Heart left ventricle (tissue), 16 donors: ENCODE results near the gene RAB11FIP4. TPM values are rescaled to one million over a fixed set of nuclear protein-coding genes. Genes with fewer than 3 reads are reported as not detected.

Source experiments
- ATAC-seq, 4 donors: fragments of 200-7000 bp; cut with Tn5 transposase; one replicate each; pipeline ENCODE4 v1.9.1; 2020 to 2022; ENCODE audit warnings: moderate library complexity in 4 of 4, mild to moderate bottlenecking in 3 of 4, moderate number of reproducible peaks in 1 of 4
- DNase-seq, 5 donors: peaks; one replicate each; pipeline ENCODE4 v3.0.0-alpha.2; 2020
- H3K27ac ChIP-seq, 12 donors: fragments of 200-600 bp; sonication (generic) in 4 of 12; one replicate each; pipeline versions ENCODE4 v1.5.0 to v1.8.0; 2016 to 2022; ENCODE audit warnings: mild to moderate bottlenecking in 2 of 12
- H3K27me3 ChIP-seq, 9 donors: fragments of 200-600 bp; sonication (generic) in 2 of 9; one replicate each; pipeline versions ENCODE4 v1.5.1 to v1.8.0; 2016 to 2022; ENCODE audit warnings: mild to moderate bottlenecking in 3 of 9
- H3K36me3 ChIP-seq, 9 donors: fragments of 200-600 bp; sonication (generic) in 2 of 9; one replicate each; pipeline versions ENCODE4 v1.5.0 to v1.8.0; 2018 to 2022; ENCODE audit warnings: mild to moderate bottlenecking in 2 of 9
- H3K4me1 ChIP-seq, 12 donors: fragments of 200-600 bp; sonication (generic) in 4 of 12; one replicate each; pipeline versions ENCODE4 v1.5.0 to v1.8.0; 2016 to 2022; ENCODE audit warnings: mild to moderate bottlenecking in 3 of 12
- H3K4me3 ChIP-seq, 12 donors: fragments of 200-600 bp; sonication (generic) in 4 of 12; one replicate each; pipeline versions ENCODE4 v1.5.0 to v1.8.0; 2017 to 2022; ENCODE audit warnings: mild to moderate bottlenecking in 9 of 12, moderate library complexity in 4 of 12
- H3K9me3 ChIP-seq, 12 donors: fragments of 200-600 bp; sonication (generic) in 4 of 12; one replicate each; pipeline versions ENCODE4 v1.5.0 to v1.8.0; 2016 to 2022; ENCODE audit warnings: mild to moderate bottlenecking in 1 of 12
- CTCF ChIP-seq, 12 donors: fragments of 200-600 bp; sonication (generic) in 4 of 12; IDR thresholded peaks; one replicate each; pipeline versions ENCODE4 v1.5.0 to v1.8.0; 2018 to 2022; ENCODE audit warnings: antibody characterized with exemption in 12 of 12, mild to moderate bottlenecking in 5 of 12
- POLR2A ChIP-seq, 2 donors: fragments of 450-650 bp; IDR thresholded peaks; one replicate each; pipeline ENCODE4 v1.6.1; 2017; ENCODE audit warnings: antibody characterized with exemption in 2 of 2, mild to moderate bottlenecking in 2 of 2, moderate library complexity in 2 of 2
- WGBS, 4 donors: extraction: QIAGEN DNeasy Blood & Tissue Kit in 2 of 4; methylation state at CpG; one replicate each; pipeline versions ENCODE4 v1.1.5 to v1.1.7; 2013 to 2018; 5-methylcytosine and 5-hydroxymethylcytosine counted together
- intact Hi-C, 10 donors: fragments of 100-400 bp; cut with DNase I; formaldehyde crosslinking; loops; one replicate each; pipeline versions ENCODE4 v1.11.1 to v1.14.2; 2022
- polyA plus RNA-seq, 2 donors: library from polyadenylated mRNA; stranded (reverse); fragments of 200-250 nt; gene quantifications; one replicate each; pipeline ENCODE4 v1.2.3, GENCODE V29; 2013
- total RNA-seq, 9 donors: library from RNA; depleted of rRNA in 2 of 9; stranded (reverse); fragments of >200 nt in 2 of 9; fragmentation: NEBNext Ultra II Directional in 3 of 9; extraction: Animal tissue kit (Norgen Biotek cat#: 25700) in 3 of 9; gene quantifications; one replicate each; pipeline versions ENCODE4 v1.1.0 to v1.2.4, GENCODE V29; 2016 to 2023
- donor health status: ischemic (EF 13 %, LVEDD 7.1; RV severe dilation, severe dysfunction).
- donor health status: healthy with polysubstance abuse.
- donor health status: DM: no; HTN: yes; CAD: no.
- donor health status: DM: no; HTN: no; CAD: no.
- donor health status: ischemic (EF 25% LVEDD 6.9; RV normal size, moderate dysfunction).
- donor health status: ischemic (EF 25% LVEDD 5.7; RV mildly dilated, moderate dysfunction).
- donor health status: healthy.
- donor health status: DM: yes; HTN: yes; CAD: no.
- donor health status: ischemic (EF 35%, LVEDD 5.7; RV mildly dilated, moderate dysfunction).
- donor health status: nonischemic (EF 11% LVEDD 7.7; RV severe dilation, severe dysfunction).
- donor health status: DM: yes; HTN: yes; CAD: no.
- donor health status: PGD.
- donor health status: ischemic (EF 29% LVEDD 5.4; RV normal size, mild dysfunction).
- donor health status: nonischemic (EF 23%, LVEDD 6.1; RV moderate dilation, normal function).

Gene RAB11FIP4
- total and polyA plus RNA-seq, 11 donors = 1.5 to 13.7 (median 8.3) TPM

GRCh38 chr17:31453896-31454295, 62.4 kb downstream of the RAB11FIP4 start:
- H3K4me1 ChIP-seq = peaks cover 0 to 12% (median 0%) of the 10 kb centered on the region in 12 donors
- H3K9me3 ChIP-seq = no peaks in the 10 kb centered on the region
- H3K27me3 ChIP-seq = no peaks in the 10 kb centered on the region
- WGBS, 4 donors = 51 to 71% (median 60%) methylated on average over 2 of the region's 2 CpGs
- TF ChIP-seq POLR2A (IDR thresholded peaks at IDR 0.05) (no peak), CTCF (IDR thresholded peaks at IDR 0.05) (no peak)
- H3K27ac ChIP-seq = no peak overlapping the region
- intact Hi-C loops = loop anchor here in 1 of 10 donors (5.0 kb wide), 1 partner anchor 388 kb away; no protein-coding TSS in a partner anchor
- H3K4me3 ChIP-seq = no peak overlapping the region
- DNase-seq (no peak), ATAC-seq (no peak)
- H3K36me3 ChIP-seq = no peaks in the 10 kb centered on the region

GRCh38 chr17:31456814-31457213, 65.3 kb downstream of the RAB11FIP4 start:
- no peak for TF ChIP-seq CTCF (IDR thresholded peaks at IDR 0.05)
- no peak for TF ChIP-seq POLR2A (IDR thresholded peaks at IDR 0.05)
- 88 to 91% (median 90%) methylated on average over 5 of the region's 5 CpGs for WGBS, 4 donors
- no peaks in the 10 kb centered on the region for H3K27me3 ChIP-seq

GRCh38 chr17:31457391-31458234, 66.1 kb downstream of the RAB11FIP4 start:
- WGBS, 4 donors = 52 to 66% (median 63%) methylated on average over 9 to 10 of the region's 10 CpGs
- no peak for TF ChIP-seq POLR2A (IDR thresholded peaks at IDR 0.05)
- TF ChIP-seq CTCF (IDR thresholded peaks at IDR 0.05) = no peak
- peak in 1 of 5 donors; percentile 42 for DNase-seq
- Histone ChIP-seq H3K27me3 (no peaks in the 10 kb centered on the region), H3K9me3 (no peaks in the 10 kb centered on the region), H3K27ac (no peak overlapping the region), H3K36me3 (no peaks in the 10 kb centered on the region), H3K4me3 (no peak overlapping the region), H3K4me1 (peaks cover 0 to 13% (median 0%) of the 10 kb centered on the region in 12 donors)
- no peak for ATAC-seq
- intact Hi-C loops = no loop called here

More at GRCh38 chr17:31456814-31457213, 65.3 kb downstream of the RAB11FIP4 start:
- no peak for DNase-seq
- H3K4me1 ChIP-seq = peaks cover 0 to 20% (median 0%) of the 10 kb centered on the region in 12 donors
- H3K9me3 ChIP-seq = no peaks in the 10 kb centered on the region
- H3K4me3 ChIP-seq = no peak overlapping the region
- H3K27ac ChIP-seq = no peak overlapping the region
- no peak for ATAC-seq
- H3K36me3 ChIP-seq = no peaks in the 10 kb centered on the region
- intact Hi-C loops = no loop called here

GRCh38 chr17:31458829-31459228, 67.4 kb downstream of the RAB11FIP4 start:
- ATAC-seq = no peak
- H3K27me3 ChIP-seq = no peaks in the 10 kb centered on the region
- TF ChIP-seq POLR2A (IDR thresholded peaks at IDR 0.05) = no peak
- TF ChIP-seq CTCF (IDR thresholded peaks at IDR 0.05) = no peak
- H3K36me3 ChIP-seq = no peaks in the 10 kb centered on the region
- 63 to 74% (median 66%) methylated on average over 2 of the region's 2 CpGs for WGBS, 4 donors
- no peak overlapping the region for H3K27ac ChIP-seq
- no peaks in the 10 kb centered on the region for H3K9me3 ChIP-seq
- no peak for DNase-seq
- H3K4me1 ChIP-seq = peaks cover 0 to 10% (median 0%) of the 10 kb centered on the region in 12 donors
- intact Hi-C loops = no loop called here
- H3K4me3 ChIP-seq = no peak overlapping the region
